ENCODE data around the gene MLLT11.
"Not testable (repeated sequence)": the region's sequence is repeated elsewhere in the genome, so short reads cannot be mapped to it uniquely, and the experiment has no call there.

The MLLT11 gene

DNA sequence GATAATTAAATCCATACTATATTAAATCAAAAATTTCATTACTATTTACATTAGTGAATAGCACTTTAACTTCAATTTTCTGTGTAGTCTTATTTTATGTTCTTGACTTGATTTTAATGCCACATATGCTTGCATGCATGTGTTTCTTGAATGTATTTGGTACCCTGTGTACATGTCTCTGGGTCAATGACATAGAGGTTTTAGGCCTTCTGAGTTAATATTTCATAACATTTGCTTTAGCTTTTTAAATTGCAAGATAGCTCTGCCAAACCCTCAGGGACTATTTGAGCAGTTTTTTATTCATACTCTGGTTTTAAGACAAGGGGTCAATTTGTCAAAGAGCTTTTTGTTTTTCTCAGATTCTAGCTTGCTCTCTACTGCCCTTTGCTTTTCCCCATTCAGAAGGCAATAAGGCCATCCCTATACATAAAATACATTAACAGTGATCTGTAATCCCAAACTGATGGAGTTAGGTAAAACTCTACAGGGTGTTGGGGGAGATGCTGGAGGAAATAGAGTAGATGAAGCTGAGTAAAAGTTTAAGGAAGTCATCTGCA lies 5.0 kb downstream of the MLLT11 start:
- no peak for DNase-seq (ENCODE audit: low spot score)
- TF ChIP-seq, protein P1, sequence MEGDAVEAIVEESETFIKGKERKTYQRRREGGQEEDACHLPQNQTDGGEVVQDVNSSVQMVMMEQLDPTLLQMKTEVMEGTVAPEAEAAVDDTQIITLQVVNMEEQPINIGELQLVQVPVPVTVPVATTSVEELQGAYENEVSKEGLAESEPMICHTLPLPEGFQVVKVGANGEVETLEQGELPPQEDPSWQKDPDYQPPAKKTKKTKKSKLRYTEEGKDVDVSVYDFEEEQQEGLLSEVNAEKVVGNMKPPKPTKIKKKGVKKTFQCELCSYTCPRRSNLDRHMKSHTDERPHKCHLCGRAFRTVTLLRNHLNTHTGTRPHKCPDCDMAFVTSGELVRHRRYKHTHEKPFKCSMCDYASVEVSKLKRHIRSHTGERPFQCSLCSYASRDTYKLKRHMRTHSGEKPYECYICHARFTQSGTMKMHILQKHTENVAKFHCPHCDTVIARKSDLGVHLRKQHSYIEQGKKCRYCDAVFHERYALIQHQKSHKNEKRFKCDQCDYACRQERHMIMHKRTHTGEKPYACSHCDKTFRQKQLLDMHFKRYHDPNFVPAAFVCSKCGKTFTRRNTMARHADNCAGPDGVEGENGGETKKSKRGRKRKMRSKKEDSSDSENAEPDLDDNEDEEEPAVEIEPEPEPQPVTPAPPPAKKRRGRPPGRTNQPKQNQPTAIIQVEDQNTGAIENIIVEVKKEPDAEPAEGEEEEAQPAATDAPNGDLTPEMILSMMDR (IDR thresholded peaks at IDR 0.05; ENCODE audit: extremely low read depth, missing control alignments) = no peak

DNA sequence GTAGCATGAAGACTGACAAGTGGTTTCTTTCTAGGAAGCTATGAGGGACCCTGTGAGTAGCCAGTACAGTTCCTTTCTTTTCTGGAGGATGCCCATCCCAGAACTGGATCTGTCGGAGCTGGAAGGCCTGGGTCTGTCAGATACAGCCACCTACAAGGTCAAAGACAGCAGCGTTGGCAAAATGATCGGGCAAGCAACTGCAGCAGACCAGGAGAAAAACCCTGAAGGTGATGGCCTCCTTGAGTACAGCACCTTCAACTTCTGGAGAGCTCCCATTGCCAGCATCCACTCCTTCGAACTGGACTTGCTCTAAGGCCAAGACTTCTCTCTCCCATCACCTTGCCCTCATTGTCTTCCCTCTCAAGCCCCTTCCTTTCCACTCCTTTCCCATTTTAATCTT lies 7.0 kb downstream of the MLLT11 start:
- TF ChIP-seq, protein P1 (IDR thresholded peaks at IDR 0.05; ENCODE audit: extremely low read depth, missing control alignments) = no peak
- no peak for DNase-seq (ENCODE audit: low spot score)

DNA sequence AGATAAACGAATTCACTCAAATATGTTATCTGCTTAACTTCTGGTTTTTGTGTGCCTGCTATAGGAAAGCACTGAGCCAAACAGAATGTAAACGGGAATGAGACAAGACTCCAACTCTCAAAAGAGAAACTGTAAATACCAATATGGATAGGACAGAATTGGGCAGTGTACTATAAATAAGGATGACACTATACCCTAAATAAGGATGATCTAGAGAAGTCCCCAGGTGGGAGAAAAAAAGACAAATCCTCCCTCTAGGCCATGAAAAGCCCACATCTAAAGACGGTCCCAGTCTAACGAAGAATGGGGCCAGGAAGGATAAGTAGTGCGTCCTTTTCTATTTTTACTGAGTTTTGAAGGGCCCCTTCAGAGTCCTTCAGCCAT lies 8.9 kb downstream of the MLLT11 start:
- TF ChIP-seq, protein P1 (IDR thresholded peaks at IDR 0.05; ENCODE audit: extremely low read depth, missing control alignments) = no peak
- DNase-seq (ENCODE audit: low spot score) = no peak

DNA sequence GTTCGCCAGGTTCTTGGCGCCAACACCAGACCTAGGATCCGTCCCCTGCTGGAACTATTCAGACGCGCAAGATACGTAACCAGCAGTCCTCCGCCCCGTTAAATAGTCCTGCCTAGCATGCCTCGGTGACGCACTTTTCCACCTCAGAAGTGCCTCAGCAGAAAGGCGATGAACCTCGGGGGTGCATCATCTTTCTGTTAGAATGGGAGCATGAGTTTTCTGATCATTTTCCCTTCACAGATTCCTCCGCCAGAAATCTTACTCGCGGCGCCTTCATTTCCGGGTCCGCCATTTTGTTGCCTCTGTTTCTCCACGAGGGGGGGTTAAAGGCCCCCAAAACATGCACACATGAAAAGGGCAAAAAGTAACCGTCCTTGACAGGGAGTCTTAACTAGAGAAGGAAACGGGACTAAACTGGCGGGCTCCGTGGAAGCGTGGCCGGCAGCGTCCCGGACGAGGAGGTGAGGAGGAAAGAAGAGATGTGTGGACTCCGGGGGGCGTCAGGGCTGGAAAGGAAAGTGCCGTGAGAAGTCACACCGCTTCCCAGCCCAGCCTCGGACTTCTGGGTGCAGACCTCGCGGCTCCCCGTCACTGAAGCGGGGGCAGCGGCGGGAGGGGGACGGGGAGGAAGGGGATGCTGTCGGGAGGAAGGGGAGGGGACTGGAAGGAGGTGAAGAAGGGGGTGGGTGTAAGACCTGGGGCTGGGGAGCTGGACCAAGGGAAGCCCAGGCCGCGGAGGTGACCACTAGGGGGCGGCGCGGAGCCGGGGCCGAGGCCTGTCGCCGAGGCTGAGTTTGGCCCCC lies 10.5 kb downstream of the MLLT11 start, which contains the start of gene GABPB2:
Gene GABPB2, plus strand, starts transcription at position 288 of the 803 bp plus-strand sequence. CDS start 17,429 bp downstream, outside the sequence.
- TF ChIP-seq, protein P1 (IDR thresholded peaks at IDR 0.05; ENCODE audit: extremely low read depth, missing control alignments) = peak; percentile 89

DNA sequence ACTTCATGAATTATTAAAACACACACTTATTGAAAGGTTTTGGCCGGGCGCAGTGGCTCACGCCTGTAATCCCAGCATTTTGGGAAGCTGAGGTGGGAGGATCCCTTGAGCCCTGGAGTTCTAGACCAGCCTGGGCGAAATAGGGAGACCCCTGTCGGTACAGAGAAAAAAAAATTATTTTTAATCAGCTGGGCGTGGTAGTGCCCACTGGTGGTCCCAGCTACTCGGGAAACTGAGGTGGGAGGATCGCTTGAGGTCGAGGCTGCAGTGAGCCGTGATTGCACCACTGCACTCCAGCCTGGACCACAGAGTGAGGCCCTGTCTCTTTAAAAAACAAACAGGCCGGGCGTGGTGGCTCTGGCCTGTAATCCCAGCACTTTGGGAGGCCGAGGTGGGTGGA lies 12.0 kb downstream of the MLLT11 start:
- TF ChIP-seq, protein P1 (IDR thresholded peaks at IDR 0.05; ENCODE audit: extremely low read depth, missing control alignments) = no peak
- DNase-seq (ENCODE audit: low spot score) = no peak

More for the DNA sequence above, 10.5 kb downstream of the MLLT11 start, which contains the start of gene GABPB2:
- DNase-seq (ENCODE audit: low spot score) = peak; percentile 90

DNA sequence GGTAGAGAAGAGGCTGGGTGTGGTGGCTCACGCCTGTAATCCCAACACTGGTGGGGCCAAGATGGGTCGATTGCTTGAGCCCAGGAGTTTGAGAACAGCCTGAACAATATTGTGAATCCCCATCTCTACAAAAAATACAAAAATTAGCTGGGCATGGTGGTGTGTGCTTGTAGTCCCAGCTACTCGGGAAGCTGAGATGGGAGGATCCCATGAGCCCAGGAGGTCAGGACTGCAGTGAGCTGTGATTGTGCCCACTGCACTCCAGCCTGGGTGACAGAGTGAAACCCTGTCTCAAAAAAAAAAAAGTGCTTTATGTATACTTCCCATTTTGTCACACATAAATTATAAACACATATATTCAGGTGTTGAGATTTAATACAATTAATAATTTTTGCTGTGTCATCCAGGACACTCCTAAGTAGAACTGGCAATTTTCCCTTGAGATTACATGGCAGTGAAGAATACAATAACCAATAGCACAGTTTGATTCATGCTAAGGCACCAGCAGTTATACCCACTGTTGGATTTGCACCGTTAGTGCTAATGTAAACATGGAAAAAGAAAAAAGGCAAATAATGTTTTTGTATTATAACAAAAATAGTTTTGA lies 25.9 kb downstream of the MLLT11 start:
- DNase-seq (ENCODE audit: low spot score) = no peak
- TF ChIP-seq, protein P1 (IDR thresholded peaks at IDR 0.05; ENCODE audit: extremely low read depth, missing control alignments) = no peak

DNA sequence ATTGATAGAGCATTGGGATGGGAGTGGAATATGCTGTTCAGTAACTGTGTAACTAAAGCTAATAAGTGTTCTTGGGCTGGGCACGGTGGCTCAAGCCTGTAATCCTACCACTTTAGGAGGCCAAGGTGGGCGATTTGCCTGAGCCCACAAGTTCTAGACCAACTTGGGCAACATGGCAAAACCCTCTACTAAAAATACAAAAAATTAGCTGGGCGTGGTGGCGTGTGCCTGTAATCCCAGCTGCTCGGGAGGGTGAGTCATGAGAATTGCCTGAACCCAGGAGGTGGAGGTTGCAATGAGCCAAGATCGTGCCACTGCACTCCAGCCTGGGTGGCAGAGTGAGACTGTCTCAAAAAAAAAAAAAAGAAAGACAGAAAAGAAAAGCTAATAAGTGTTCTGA lies 37.2 kb downstream of the MLLT11 start:
- not testable (repeated sequence) for DNase-seq (ENCODE audit: low spot score)
